Measurements from ENCODE around the gene WAPL. TPM values are rescaled to one million over a fixed set of nuclear protein-coding genes. Genes with fewer than 3 reads are reported as not detected.

Gene WAPL
- total and polyA plus RNA-seq, 2 of the 13 experiments (the other 11 are each of a cell fraction or from before 2014, with no cell fraction given): 13.2 to 43.5 TPM

DNA sequence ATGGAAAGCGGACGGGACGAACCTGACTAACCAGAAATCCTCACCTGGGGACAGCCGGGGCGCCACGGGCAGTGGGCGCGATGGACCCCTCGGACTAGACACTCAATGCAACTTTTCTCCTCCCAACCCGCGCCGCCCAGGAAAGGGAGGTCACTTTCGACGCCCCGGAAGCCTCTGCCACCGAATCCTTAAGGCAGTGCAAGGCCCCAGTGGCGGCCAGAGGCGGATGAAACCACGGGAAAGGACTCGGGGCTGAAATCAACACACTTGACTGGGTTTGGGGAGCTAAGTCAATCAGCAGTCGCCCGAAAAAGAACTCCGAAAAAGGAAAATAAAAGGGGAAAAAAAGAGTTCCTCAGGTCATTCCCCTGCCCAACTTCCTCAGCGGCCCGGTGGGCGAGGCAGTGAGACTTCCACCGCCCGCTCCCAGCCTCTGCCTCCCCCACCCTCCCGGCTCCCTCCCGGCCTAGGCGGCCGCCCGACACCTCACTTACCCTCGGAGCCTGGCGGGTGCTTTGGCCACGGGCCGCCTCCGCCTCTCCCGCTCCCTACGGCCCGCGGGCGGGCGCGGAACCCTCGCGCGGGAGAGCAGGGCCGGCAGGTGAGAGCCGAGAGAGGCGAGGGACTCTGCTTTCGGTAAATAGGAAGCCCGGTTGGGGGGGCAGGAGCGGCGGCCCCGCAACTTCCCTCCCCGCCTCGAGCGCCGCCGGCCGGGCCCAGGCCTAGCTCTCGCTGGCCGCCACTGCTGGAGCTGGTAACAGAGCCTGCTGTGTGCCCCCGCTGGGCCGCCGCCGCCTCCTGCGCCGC is 518 bp downstream of the WAPL start (continued):
- TF ChIP-seq NFATC3 (CRISPR knock-in tag; IDR thresholded peaks at IDR 0.05) (no peak), ZSCAN25 (CRISPR knock-in tag; IDR thresholded peaks at IDR 0.05) (0 out of 2 replicates have a peak, but pooled peaks have one; percentile 5), PHF8 (CRISPR knock-in tag; IDR thresholded peaks at IDR 0.05) (peak; percentile 58; the same call in 1 of the 2 replicates), RNF2 (conservative IDR thresholded peaks at IDR 0.05; ENCODE audit: low read depth) (no peak), ZNF282 (IDR thresholded peaks at IDR 0.05; ENCODE audit: partially characterized antibody) (no peak), ZNF746 (CRISPR knock-in tag; IDR thresholded peaks at IDR 0.05) (no peak), SOX5 (CRISPR knock-in tag; IDR thresholded peaks at IDR 0.05; ENCODE audit: borderline replicate concordance) (no peak), SMAD1 (CRISPR knock-in tag; IDR thresholded peaks at IDR 0.05; ENCODE audit: borderline replicate concordance, low read depth) (no peak), ZNF619 (CRISPR knock-in tag; IDR thresholded peaks at IDR 0.05) (no peak), ZSCAN30 (CRISPR knock-in tag; IDR thresholded peaks at IDR 0.05) (no peak), CHD4 (IDR thresholded peaks at IDR 0.05; ENCODE audit: borderline replicate concordance, low read length) (no peak), ZNF781 (CRISPR knock-in tag; IDR thresholded peaks at IDR 0.05; ENCODE audit: borderline replicate concordance, not compliant biosample characterization) (no peak), ZNF607 (CRISPR knock-in tag; IDR thresholded peaks at IDR 0.05; ENCODE audit: borderline replicate concordance) (no peak), KAT7 (CRISPR knock-in tag; IDR thresholded peaks at IDR 0.05; ENCODE audit: borderline replicate concordance) (peak; percentile 15; the same call in 1 of the 2 replicates), ZNF83 (CRISPR knock-in tag; IDR thresholded peaks at IDR 0.05; ENCODE audit: borderline replicate concordance) (no peak)
- TF ChIP-seq, protein P1, sequence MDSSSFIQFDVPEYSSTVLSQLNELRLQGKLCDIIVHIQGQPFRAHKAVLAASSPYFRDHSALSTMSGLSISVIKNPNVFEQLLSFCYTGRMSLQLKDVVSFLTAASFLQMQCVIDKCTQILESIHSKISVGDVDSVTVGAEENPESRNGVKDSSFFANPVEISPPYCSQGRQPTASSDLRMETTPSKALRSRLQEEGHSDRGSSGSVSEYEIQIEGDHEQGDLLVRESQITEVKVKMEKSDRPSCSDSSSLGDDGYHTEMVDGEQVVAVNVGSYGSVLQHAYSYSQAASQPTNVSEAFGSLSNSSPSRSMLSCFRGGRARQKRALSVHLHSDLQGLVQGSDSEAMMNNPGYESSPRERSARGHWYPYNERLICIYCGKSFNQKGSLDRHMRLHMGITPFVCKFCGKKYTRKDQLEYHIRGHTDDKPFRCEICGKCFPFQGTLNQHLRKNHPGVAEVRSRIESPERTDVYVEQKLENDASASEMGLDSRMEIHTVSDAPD (CRISPR knock-in tag; IDR thresholded peaks at IDR 0.05): 0 out of 2 replicates have a peak, but pooled peaks have one; percentile 8
- TF ChIP-seq, protein P2, sequence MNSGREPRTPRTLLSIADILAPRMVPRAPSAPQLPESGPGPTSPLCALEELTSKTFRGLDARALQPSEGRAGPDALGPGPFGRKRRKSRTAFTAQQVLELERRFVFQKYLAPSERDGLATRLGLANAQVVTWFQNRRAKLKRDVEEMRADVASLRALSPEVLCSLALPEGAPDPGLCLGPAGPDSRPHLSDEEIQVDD (CRISPR knock-in tag; IDR thresholded peaks at IDR 0.05; ENCODE audit: borderline replicate concordance): no peak; the same call in 1 of the 2 replicates
- TF ChIP-seq, protein P3, sequence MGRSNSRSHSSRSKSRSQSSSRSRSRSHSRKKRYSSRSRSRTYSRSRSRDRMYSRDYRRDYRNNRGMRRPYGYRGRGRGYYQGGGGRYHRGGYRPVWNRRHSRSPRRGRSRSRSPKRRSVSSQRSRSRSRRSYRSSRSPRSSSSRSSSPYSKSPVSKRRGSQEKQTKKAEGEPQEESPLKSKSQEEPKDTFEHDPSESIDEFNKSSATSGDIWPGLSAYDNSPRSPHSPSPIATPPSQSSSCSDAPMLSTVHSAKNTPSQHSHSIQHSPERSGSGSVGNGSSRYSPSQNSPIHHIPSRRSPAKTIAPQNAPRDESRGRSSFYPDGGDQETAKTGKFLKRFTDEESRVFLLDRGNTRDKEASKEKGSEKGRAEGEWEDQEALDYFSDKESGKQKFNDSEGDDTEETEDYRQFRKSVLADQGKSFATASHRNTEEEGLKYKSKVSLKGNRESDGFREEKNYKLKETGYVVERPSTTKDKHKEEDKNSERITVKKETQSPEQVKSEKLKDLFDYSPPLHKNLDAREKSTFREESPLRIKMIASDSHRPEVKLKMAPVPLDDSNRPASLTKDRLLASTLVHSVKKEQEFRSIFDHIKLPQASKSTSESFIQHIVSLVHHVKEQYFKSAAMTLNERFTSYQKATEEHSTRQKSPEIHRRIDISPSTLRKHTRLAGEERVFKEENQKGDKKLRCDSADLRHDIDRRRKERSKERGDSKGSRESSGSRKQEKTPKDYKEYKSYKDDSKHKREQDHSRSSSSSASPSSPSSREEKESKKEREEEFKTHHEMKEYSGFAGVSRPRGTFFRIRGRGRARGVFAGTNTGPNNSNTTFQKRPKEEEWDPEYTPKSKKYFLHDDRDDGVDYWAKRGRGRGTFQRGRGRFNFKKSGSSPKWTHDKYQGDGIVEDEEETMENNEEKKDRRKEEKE (IDR thresholded peaks at IDR 0.05): no peak
- TF ChIP-seq, protein P4, sequence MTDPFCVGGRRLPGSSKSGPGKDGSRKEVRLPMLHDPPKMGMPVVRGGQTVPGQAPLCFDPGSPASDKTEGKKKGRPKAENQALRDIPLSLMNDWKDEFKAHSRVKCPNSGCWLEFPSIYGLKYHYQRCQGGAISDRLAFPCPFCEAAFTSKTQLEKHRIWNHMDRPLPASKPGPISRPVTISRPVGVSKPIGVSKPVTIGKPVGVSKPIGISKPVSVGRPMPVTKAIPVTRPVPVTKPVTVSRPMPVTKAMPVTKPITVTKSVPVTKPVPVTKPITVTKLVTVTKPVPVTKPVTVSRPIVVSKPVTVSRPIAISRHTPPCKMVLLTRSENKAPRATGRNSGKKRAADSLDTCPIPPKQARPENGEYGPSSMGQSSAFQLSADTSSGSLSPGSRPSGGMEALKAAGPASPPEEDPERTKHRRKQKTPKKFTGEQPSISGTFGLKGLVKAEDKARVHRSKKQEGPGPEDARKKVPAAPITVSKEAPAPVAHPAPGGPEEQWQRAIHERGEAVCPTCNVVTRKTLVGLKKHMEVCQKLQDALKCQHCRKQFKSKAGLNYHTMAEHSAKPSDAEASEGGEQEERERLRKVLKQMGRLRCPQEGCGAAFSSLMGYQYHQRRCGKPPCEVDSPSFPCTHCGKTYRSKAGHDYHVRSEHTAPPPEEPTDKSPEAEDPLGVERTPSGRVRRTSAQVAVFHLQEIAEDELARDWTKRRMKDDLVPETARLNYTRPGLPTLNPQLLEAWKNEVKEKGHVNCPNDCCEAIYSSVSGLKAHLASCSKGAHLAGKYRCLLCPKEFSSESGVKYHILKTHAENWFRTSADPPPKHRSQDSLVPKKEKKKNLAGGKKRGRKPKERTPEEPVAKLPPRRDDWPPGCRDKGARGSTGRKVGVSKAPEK (CRISPR knock-in tag; IDR thresholded peaks at IDR 0.05; ENCODE audit: borderline replicate concordance): no peak
- TF ChIP-seq, protein P5, sequence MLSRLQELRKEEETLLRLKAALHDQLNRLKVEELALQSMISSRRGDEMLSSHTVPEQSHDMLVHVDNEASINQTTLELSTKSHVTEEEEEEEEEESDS (CRISPR knock-in tag; IDR thresholded peaks at IDR 0.05; ENCODE audit: borderline replicate concordance): no peak
